NT2/D1 (cell line): ENCODE data around the gene CCDC171.

Source experiments
- SUZ12 ChIP-seq: IDR thresholded peaks from 2 replicates; pipeline ENCODE4 v1.6.1; 2011; ENCODE audit not compliant: insufficient read length, insufficient read depth; ENCODE audit errors: extremely low read depth
- YY1 ChIP-seq: IDR thresholded peaks from 2 replicates; pipeline ENCODE4 v1.6.1; 2011; ENCODE audit not compliant: insufficient read length, insufficient read depth

GRCh38 chr9:15843316-15843715, 290.5 kb downstream of the CCDC171 start:
- no peak for TF ChIP-seq SUZ12
- TF ChIP-seq YY1 = no peak
